ENCODE data around the gene COBL. TPM values are rescaled to one million over a fixed set of nuclear protein-coding genes. Genes with fewer than 3 reads are reported as not detected.
"Not testable (repeated sequence)": the region's sequence is repeated elsewhere in the genome, so short reads cannot be mapped to it uniquely, and the experiment has no call there.

Gene COBL
- total RNA-seq, 6 experiments from 2014 or later, result not detected

DNA sequence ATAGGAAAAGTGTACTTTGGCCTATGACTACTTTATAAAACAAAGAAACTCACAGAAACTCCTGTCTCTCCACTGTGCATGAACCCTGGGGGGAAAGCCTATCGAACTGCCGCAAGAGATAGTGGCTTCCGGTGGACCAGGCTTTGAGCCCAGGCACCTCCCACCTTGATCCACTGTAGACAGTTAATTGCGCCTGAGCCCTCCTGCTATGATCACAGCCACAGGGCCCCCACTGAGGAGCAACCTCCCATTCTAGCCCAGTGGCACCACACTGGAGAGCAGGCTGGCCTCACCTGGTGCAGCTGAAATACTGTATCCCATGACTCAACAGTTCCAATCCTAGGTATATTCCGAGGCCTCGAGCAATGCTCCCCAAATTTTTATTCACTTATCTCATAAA lies 98.8 kb downstream of the COBL start:
- H3K9me3 Mint-ChIP-seq, result no peaks in the 10 kb centered on the region; the same call in 1 of the 2 replicates
- no peak for DNase-seq
- TF ChIP-seq, protein P1, sequence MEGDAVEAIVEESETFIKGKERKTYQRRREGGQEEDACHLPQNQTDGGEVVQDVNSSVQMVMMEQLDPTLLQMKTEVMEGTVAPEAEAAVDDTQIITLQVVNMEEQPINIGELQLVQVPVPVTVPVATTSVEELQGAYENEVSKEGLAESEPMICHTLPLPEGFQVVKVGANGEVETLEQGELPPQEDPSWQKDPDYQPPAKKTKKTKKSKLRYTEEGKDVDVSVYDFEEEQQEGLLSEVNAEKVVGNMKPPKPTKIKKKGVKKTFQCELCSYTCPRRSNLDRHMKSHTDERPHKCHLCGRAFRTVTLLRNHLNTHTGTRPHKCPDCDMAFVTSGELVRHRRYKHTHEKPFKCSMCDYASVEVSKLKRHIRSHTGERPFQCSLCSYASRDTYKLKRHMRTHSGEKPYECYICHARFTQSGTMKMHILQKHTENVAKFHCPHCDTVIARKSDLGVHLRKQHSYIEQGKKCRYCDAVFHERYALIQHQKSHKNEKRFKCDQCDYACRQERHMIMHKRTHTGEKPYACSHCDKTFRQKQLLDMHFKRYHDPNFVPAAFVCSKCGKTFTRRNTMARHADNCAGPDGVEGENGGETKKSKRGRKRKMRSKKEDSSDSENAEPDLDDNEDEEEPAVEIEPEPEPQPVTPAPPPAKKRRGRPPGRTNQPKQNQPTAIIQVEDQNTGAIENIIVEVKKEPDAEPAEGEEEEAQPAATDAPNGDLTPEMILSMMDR (IDR thresholded peaks at IDR 0.05), result no peak
- H3K27me3 Mint-ChIP-seq (ENCODE audit: insufficient read depth), result peaks cover 4% of the 10 kb centered on the region; the same call in 1 of the 2 replicates
- no peaks in the 10 kb centered on the region for H3K4me1 Mint-ChIP-seq (ENCODE audit: low read depth)
- H3K4me3 Mint-ChIP-seq, result no peak overlapping the region
- H3K27ac Mint-ChIP-seq, result no peak overlapping the region
- H3K36me3 Mint-ChIP-seq (ENCODE audit: low read depth), result no peaks in the 10 kb centered on the region

DNA sequence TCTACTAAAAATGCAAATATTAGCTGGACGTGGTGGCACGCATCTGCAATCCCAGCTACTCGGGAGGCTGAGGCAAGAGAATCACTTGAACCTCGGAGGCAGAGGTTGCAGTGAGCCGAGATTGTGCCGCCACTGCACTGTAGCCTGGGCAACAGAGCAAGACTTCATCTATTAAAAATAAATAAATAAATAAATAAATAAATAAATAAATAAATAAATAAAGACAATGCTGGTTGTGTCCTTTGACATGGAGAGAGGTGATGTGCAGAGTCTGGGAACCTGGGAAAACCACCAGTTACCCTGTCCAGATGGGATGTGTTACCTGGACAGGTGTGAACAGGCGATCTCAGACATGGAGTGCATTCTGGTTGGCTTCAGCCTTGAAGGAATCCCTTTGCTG lies 102.5 kb downstream of the COBL start:
- H3K27ac Mint-ChIP-seq, result no peak overlapping the region
- H3K4me3 Mint-ChIP-seq, result no peak overlapping the region
- TF ChIP-seq, protein P1 (IDR thresholded peaks at IDR 0.05), result no peak
- peaks cover 3% of the 10 kb centered on the region; the same call in 1 of the 2 replicates for H3K4me1 Mint-ChIP-seq (ENCODE audit: low read depth)
- H3K9me3 Mint-ChIP-seq, result no peaks in the 10 kb centered on the region; the same call in 1 of the 2 replicates
- no peak for DNase-seq
- peaks cover 4% of the 10 kb centered on the region; the same call in 1 of the 2 replicates for H3K27me3 Mint-ChIP-seq (ENCODE audit: insufficient read depth)
- no peaks in the 10 kb centered on the region for H3K36me3 Mint-ChIP-seq (ENCODE audit: low read depth)

DNA sequence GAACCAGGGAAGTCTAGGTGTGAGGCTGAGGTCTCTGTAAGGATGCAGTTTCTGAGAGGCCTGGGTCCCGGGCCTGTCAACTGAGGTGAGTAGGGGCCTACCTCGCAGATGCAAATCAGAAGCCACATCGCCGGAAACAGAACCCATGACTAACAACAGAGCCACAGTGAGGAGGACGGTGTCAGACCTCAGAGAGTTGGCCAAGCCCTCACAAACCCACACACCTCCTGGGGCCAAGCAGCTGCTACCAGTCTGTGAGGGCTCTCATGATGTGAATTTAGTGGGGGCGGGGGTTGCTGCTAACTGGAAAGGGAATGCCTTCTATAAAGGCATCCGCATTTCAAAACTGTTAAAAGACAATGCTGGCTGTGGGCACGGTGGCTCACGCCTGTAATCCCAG lies 103.0 kb downstream of the COBL start:
- Mint-ChIP-seq H3K36me3 (ENCODE audit: low read depth) (no peaks in the 10 kb centered on the region), H3K4me3 (no peak overlapping the region), H3K27me3 (ENCODE audit: insufficient read depth) (peaks cover 4% of the 10 kb centered on the region; the same call in 1 of the 2 replicates), H3K27ac (no peak overlapping the region), H3K4me1 (ENCODE audit: low read depth) (peaks cover 6% of the 10 kb centered on the region; the same call in 1 of the 2 replicates), H3K9me3 (no peaks in the 10 kb centered on the region; the same call in 1 of the 2 replicates)
- DNase-seq, result no peak
- TF ChIP-seq, protein P1 (IDR thresholded peaks at IDR 0.05), result no peak

DNA sequence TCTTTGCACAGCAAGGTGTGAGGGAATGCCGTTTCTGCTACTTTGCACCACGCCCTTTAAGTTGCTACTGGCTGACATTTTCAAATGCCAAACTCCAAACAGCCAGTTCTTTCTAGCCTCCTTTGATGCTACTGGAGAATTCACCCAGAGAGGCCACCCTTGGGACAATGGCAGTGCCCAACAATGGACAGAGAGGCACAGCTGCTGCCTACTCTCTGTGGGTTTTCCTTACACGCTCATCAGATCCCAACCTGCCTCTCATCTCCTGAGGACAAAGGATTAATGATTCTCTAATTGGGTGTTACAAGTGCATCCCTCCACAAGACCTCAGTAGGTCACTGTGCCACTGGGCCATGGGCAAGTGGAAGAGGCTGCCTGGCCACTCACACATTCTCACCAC lies 105.8 kb downstream of the COBL start:
- Mint-ChIP-seq H3K9me3 (no peaks in the 10 kb centered on the region; the same call in 1 of the 2 replicates), H3K4me3 (no peak overlapping the region), H3K36me3 (ENCODE audit: low read depth) (no peaks in the 10 kb centered on the region), H3K4me1 (ENCODE audit: low read depth) (peaks cover 6% of the 10 kb centered on the region; the same call in 1 of the 2 replicates), H3K27me3 (ENCODE audit: insufficient read depth) (peaks cover 2% of the 10 kb centered on the region; the same call in 1 of the 2 replicates), H3K27ac (no peak overlapping the region)
- TF ChIP-seq, protein P1 (IDR thresholded peaks at IDR 0.05), result no peak
- DNase-seq, result no peak

DNA sequence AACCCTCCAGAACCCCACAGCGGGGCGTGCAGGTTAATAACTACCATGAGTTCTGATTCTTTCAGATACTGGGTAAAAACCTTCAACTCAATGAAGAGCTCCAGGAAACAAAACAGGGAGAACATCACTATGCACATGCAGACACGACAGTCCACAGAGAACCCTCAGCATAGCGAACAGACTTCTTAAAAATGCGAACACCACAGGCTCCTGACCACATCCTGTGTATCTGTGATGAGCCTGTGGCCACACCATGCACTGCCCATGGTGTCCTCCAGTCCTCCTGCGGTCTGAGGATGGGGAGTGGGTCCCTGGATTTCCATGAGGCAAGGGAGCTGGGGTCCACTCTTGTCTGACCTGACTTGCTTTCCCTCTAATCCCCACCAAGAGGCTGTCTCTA lies 107.2 kb downstream of the COBL start:
- Mint-ChIP-seq H3K27me3 (ENCODE audit: insufficient read depth) (peaks cover 2% of the 10 kb centered on the region; the same call in 1 of the 2 replicates), H3K9me3 (no peaks in the 10 kb centered on the region; the same call in 1 of the 2 replicates), H3K27ac (no peak overlapping the region), H3K36me3 (ENCODE audit: low read depth) (no peaks in the 10 kb centered on the region), H3K4me1 (ENCODE audit: low read depth) (peaks cover 6% of the 10 kb centered on the region; the same call in 1 of the 2 replicates), H3K4me3 (no peak overlapping the region)
- DNase-seq, result no peak
- TF ChIP-seq, protein P1 (IDR thresholded peaks at IDR 0.05), result no peak

DNA sequence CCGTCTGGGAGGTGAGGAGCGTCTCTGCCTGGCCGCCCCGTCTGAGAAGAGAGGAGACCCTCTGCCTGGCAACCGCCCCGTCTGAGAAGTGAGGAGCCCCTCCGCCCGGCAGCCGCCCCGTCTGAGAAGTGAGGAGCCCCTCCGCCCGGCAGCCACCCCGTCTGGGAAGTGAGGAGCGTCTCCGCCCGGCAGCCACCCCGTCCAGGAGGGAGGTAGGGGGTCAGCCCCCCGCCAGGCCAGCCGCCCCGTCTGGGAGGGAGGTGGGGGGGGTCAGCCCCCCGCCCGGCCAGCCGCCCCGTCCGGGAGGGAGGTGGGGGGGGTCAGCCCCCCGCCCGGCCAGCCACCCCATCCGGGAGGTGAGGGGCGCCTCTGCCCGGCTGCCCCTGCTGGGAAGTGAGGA lies 108.5 kb downstream of the COBL start:
- H3K9me3 Mint-ChIP-seq; H3K36me3 Mint-ChIP-seq (ENCODE audit: low read depth); H3K4me3 Mint-ChIP-seq; H3K4me1 Mint-ChIP-seq (ENCODE audit: low read depth); H3K27ac Mint-ChIP-seq; DNase-seq; H3K27me3 Mint-ChIP-seq (ENCODE audit: insufficient read depth): not testable (repeated sequence)

Data from HFFc6 (cell line).